Endothelial cell of umbilical vein (primary cell): Measurements from ENCODE around the gene BRINP2. TPM values are rescaled to one million over a fixed set of nuclear protein-coding genes. Genes with fewer than 3 reads are reported as not detected.

Experiments
- BruUV-seq: library from RNA; stranded (reverse); fragments of 400-500 nt; replicated peaks from 2 replicates; lab custom pipeline; 2021; lab: Mats Ljungman, UMichigan
- CTCF ChIA-PET: fragments of 300-600, 350-600 bp; sonication (Branson Sonifier 250); formaldehyde crosslinking; loops from one replicate; lab custom pipeline; 2021; ENCODE audit warnings: antibody characterized with exemption, inconsistent platforms; lab: Charles Lee
- POLR2A ChIA-PET: fragments of 300-600, 350-600 bp; sonication (Branson Sonifier 250); formaldehyde crosslinking; loops from one replicate; lab custom pipeline; 2021; ENCODE audit warnings: antibody characterized with exemption, inconsistent platforms; lab: Charles Lee
- DNase-seq: peaks from one replicate; pipeline ENCODE4 v3.0.0-alpha.2; 2011; ENCODE audit warnings: low read depth, low spot score
- FAIRE-seq: peaks from 2 replicates; lab custom pipeline; 2011; peaks lifted over from hg19 to GRCh38; lab: Jason Lieb, UNC
- H2AFZ ChIP-seq: 2 replicates; pipeline ENCODE4 v1.6.0; 2012; ENCODE audit warnings: low read depth, low read length, control low read depth, inconsistent platforms
- H3K27ac ChIP-seq: 2 replicates; pipeline ENCODE4 v1.5.1; 2011; ENCODE audit warnings: low read depth, mild to moderate bottlenecking, control low read depth, low read length, moderate library complexity; ENCODE audit not compliant: insufficient read depth
- H3K27me3 ChIP-seq, 2 experiments: 2 replicates each; pipeline versions ENCODE4 v1.6.0 to v1.6.1; 2011; ENCODE audit warnings: low read length in 2 of 2, mixed read lengths in 1 of 2; ENCODE audit not compliant: control insufficient read depth in 2 of 2, insufficient read depth in 2 of 2
- H3K36me3 ChIP-seq, 2 experiments: 2 replicates in 1 of 2; 3 replicates in 1 of 2; pipeline ENCODE4 v1.5.1; 2011; ENCODE audit warnings: low read length in 2 of 2, mild to moderate bottlenecking in 1 of 2, moderate library complexity in 1 of 2; ENCODE audit not compliant: control insufficient read depth in 2 of 2, insufficient read depth in 2 of 2; ENCODE audit errors: extremely low read depth in 1 of 2
- H3K4me1 ChIP-seq: 3 replicates; pipeline ENCODE4 v1.5.1; 2011; ENCODE audit warnings: mild to moderate bottlenecking, low read length; ENCODE audit not compliant: control insufficient read depth, insufficient read depth; ENCODE audit errors: extremely low read depth
- H3K4me2 ChIP-seq: 2 replicates; pipeline ENCODE4 v1.6.1; 2011; ENCODE audit warnings: low read length, control low read depth, mixed read lengths; ENCODE audit not compliant: insufficient read depth
- H3K4me3 ChIP-seq, 3 experiments: fragments of 200-600 bp in 1 of 3; sonication (generic), shearing (Covaris generic) in 1 of 3; replicated peaks in 1 of 3; 2 replicates each; pipeline ENCODE4 v1.5.1; 2011 to 2016; ENCODE audit warnings: control low read depth in 3 of 3, low read length in 3 of 3, mild to moderate bottlenecking in 2 of 3, inconsistent platforms in 1 of 3, low read depth in 1 of 3, moderate library complexity in 1 of 3; ENCODE audit not compliant: insufficient read depth in 1 of 3
- H3K79me2 ChIP-seq: 2 replicates; pipeline ENCODE4 v1.6.0; 2012; ENCODE audit warnings: low read length, inconsistent platforms; ENCODE audit not compliant: control insufficient read depth, insufficient read depth
- H3K9ac ChIP-seq: replicated peaks from 2 replicates; pipeline ENCODE3; 2011; ENCODE audit warnings: low read length, control low read depth; ENCODE audit not compliant: insufficient read depth; ENCODE audit errors: extremely low read depth
- H3K9me1 ChIP-seq: replicated peaks from 3 replicates; pipeline ENCODE4 v1.6.0; 2011; ENCODE audit warnings: mild to moderate bottlenecking, low read length; ENCODE audit not compliant: control insufficient read depth, insufficient read depth; ENCODE audit errors: extremely low read depth
- H3K9me3 ChIP-seq: replicated peaks from 2 replicates; pipeline ENCODE4 v1.5.1; 2012; ENCODE audit warnings: low read length, inconsistent platforms; ENCODE audit not compliant: control insufficient read depth, insufficient read depth
- H4K20me1 ChIP-seq: replicated peaks from 2 replicates; pipeline ENCODE3; 2011; ENCODE audit warnings: mild to moderate bottlenecking, low read length; ENCODE audit not compliant: control insufficient read depth, insufficient read depth; ENCODE audit errors: extremely low read depth
- CTCF ChIP-seq, 2 donors: IDR thresholded peaks; 1 replicate in 1 of 2; 2 replicates in 1 of 2; pipeline ENCODE4 v1.5.1; 2011; ENCODE audit warnings: low read length in 2 of 2, mild to moderate bottlenecking in 2 of 2, moderate library complexity in 2 of 2, control low read depth in 1 of 2, inconsistent platforms in 1 of 2, low read depth in 1 of 2; ENCODE audit not compliant: insufficient read depth in 1 of 2; ENCODE audit errors: extremely low read depth in 1 of 2
- EZH2 ChIP-seq: IDR thresholded peaks from 2 replicates; pipeline ENCODE4 v1.6.1; 2012; ENCODE audit warnings: borderline replicate concordance, low read depth, mild to moderate bottlenecking, moderate library complexity, low read length, inconsistent platforms; ENCODE audit not compliant: severe bottlenecking
- FOS ChIP-seq: IDR thresholded peaks from 2 replicates; pipeline ENCODE4 v1.6.1; 2011; ENCODE audit warnings: mild to moderate bottlenecking, low read length, moderate library complexity, borderline replicate concordance; ENCODE audit not compliant: insufficient read depth
- GATA2 ChIP-seq: IDR thresholded peaks from 2 replicates; pipeline ENCODE4 v1.7.0; 2011; ENCODE audit warnings: low read depth, mild to moderate bottlenecking, moderate library complexity, mixed read lengths, low read length; ENCODE audit not compliant: insufficient read length, insufficient read depth
- JUN ChIP-seq: IDR thresholded peaks from 2 replicates; pipeline ENCODE4 v1.6.1; 2011; ENCODE audit warnings: borderline replicate concordance, low read depth; ENCODE audit not compliant: insufficient read length, insufficient read depth
- MAX ChIP-seq: IDR thresholded peaks from 2 replicates; pipeline ENCODE4 v1.6.1; 2011; ENCODE audit not compliant: insufficient read depth, insufficient read length
- MYC ChIP-seq: IDR thresholded peaks from one replicate; pipeline ENCODE4 v1.6.1; 2011; ENCODE audit warnings: mild to moderate bottlenecking, low read depth, low read length
- POLR2A ChIP-seq: IDR thresholded peaks from 2 replicates; pipeline ENCODE4 v1.6.1; 2012; ENCODE audit warnings: low read depth, mild to moderate bottlenecking, control low read depth, low read length
- POLR2AphosphoS5 ChIP-seq: IDR thresholded peaks from 2 replicates; pipeline ENCODE4 v1.6.1; 2012; ENCODE audit warnings: low read depth, mild to moderate bottlenecking, control low read depth, low read length, moderate library complexity; ENCODE audit not compliant: insufficient read depth
- dilution Hi-C: fragments of 300-500 bp; cut with MboI; formaldehyde crosslinking; loops from one replicate; pipeline ENCODE4 v1.15.0; 2019; ENCODE audit warnings: low sequenced_read_pairs; ENCODE audit not compliant: extremely low pct_ligation_motif_present
- intact Hi-C: fragments of 100-400 bp; cut with micrococcal nuclease; formaldehyde crosslinking; loops from one replicate; pipeline ENCODE4 v1.10.0; 2022
- polyA plus RNA-seq, 4 experiments: library from polyadenylated mRNA; depleted of rRNA in 3 of 4; stranded (reverse) in 3 of 4; unstranded in 1 of 4; fragments of >200 nt; gene quantifications; 2 replicates each; pipeline versions ENCODE4 v1.2.1 to v1.2.3, GENCODE V29; 2011 to 2012; ENCODE audit warnings: missing spikeins in 1 of 4
- total RNA-seq: library from RNA; stranded (reverse); gene quantifications from 2 replicates; pipeline ENCODE4 v1.2.3, GENCODE V29; 2021

BRINP2 gene
- total and polyA plus RNA-seq, 2 donors (not counting 3 experiments of a cell fraction or from before 2014, with no cell fraction given) = not detected

- BruUV-seq = no TSS peak
- Histone ChIP-seq H3K27me3 (no peaks in the 10 kb centered on the region), H2AFZ (no peak overlapping the region), H3K27ac (no peak overlapping the region), H3K9me3 (no peaks in the 10 kb centered on the region), H3K79me2 (no peaks in the 10 kb centered on the region), H3K9ac (no peak overlapping the region), H4K20me1 (no peaks in the 10 kb centered on the region), H3K4me1 (no peaks in the 10 kb centered on the region), H3K36me3 (no peaks in the 10 kb centered on the region), H3K4me2 (no peak overlapping the region), H3K4me3 (no peak overlapping the region), H3K9me1 (no peaks in the 10 kb centered on the region)
- intact Hi-C loops = no loop called here
- FAIRE-seq (no peak), DNase-seq (no peak)
- dilution Hi-C loops = no loop called here
- ChIA-PET CTCF (interaction anchor here (0.7 kb wide), 1 partner anchor 1157 kb away, joined by 3 read pairs; no protein-coding TSS in a partner anchor), POLR2A (no interaction called here)
- TF ChIP-seq EZH2 = no peak
- TF ChIP-seq MAX = no peak
- no peak for TF ChIP-seq MYC
- TF ChIP-seq POLR2A = no peak
- TF ChIP-seq JUN = no peak
- no peak for TF ChIP-seq CTCF (IDR thresholded peaks at IDR 0.05; ENCODE audit: extremely low read depth in 1 of 2, insufficient read depth in 1 of 2, low read depth in 1 of 2, low read length in 2 of 2)
- no peak for TF ChIP-seq POLR2AphosphoS5
- TF ChIP-seq FOS = no peak
- TF ChIP-seq GATA2 = no peak
These were observed 38.2 kb downstream of the BRINP2 start for GRCh38 chr1:177208920-177209319.
